GM19240 (cell line): Measurements from ENCODE around the gene SLC6A9.
A peak's percentile ranks its signal among the peaks of the same experiment; 100 is the strongest.

Experiments used
- DNase-seq: peaks from one replicate; pipeline ENCODE4 v3.0.0; 2011; ENCODE audit warnings: low spot score; ENCODE audit not compliant: insufficient read length

SLC6A9 gene

GRCh38 chr1:43947061-43947873, 84.0 kb downstream of the SLC6A9 start:
- peak; percentile 38 for DNase-seq
